Measurements from ENCODE around the gene EFNA4. TPM values are rescaled to one million over a fixed set of nuclear protein-coding genes. Genes with fewer than 3 reads are reported as not detected.
A peak's percentile ranks its signal among the peaks of the same experiment; 100 is the strongest.

The EFNA4 gene
- polyA plus RNA-seq, 1 of the 3 experiments (the other 2 are of a cell fraction) = 17.7 TPM

DNA sequence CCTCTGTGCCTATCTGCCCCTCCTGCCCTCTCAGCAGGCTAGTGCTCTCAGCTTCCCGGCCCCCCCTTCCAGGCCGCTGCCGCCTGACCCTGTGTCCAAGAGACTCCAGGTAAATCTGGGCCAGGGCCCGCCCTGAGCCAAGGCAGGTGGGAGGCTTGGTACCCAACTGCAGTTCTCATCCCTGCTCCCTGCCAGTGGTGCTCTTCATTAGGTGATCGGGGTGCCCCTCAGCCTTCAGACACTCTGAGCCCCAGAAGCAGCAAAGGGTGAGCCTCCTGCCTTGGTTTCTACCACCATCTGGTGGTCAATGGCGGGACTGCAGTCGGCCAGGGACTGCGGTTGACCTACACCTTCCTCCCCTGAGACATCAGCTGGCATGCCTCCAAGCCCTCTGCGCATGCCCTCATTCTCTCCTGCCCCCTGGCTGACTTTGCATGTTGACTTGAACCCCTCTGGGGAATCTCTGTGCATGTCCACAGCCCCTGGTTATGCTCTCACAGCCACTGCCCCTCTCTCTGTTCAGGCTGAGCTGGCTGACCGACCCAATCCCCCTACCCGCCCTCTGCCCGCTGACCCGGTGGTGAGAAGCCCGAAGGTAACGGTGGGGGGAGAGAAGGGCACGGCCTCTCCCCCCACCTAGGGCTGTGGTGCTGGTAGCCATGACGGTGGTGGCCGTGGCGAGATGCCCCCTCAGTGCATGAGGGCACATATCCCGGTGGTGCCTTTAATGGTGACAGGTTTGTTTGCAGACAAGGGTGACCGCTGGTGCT lies 2.0 kb upstream of the EFNA4 start (continued):
- TF ChIP-seq, protein P1, sequence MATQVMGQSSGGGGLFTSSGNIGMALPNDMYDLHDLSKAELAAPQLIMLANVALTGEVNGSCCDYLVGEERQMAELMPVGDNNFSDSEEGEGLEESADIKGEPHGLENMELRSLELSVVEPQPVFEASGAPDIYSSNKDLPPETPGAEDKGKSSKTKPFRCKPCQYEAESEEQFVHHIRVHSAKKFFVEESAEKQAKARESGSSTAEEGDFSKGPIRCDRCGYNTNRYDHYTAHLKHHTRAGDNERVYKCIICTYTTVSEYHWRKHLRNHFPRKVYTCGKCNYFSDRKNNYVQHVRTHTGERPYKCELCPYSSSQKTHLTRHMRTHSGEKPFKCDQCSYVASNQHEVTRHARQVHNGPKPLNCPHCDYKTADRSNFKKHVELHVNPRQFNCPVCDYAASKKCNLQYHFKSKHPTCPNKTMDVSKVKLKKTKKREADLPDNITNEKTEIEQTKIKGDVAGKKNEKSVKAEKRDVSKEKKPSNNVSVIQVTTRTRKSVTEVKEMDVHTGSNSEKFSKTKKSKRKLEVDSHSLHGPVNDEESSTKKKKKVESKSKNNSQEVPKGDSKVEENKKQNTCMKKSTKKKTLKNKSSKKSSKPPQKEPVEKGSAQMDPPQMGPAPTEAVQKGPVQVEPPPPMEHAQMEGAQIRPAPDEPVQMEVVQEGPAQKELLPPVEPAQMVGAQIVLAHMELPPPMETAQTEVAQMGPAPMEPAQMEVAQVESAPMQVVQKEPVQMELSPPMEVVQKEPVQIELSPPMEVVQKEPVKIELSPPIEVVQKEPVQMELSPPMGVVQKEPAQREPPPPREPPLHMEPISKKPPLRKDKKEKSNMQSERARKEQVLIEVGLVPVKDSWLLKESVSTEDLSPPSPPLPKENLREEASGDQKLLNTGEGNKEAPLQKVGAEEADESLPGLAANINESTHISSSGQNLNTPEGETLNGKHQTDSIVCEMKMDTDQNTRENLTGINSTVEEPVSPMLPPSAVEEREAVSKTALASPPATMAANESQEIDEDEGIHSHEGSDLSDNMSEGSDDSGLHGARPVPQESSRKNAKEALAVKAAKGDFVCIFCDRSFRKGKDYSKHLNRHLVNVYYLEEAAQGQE (IDR thresholded peaks at IDR 0.05; ENCODE audit: low read depth, low read length) = no peak
- TF ChIP-seq EP300 (IDR thresholded peaks at IDR 0.05; ENCODE audit: borderline replicate concordance in 1 of 2, low read depth in 1 of 2, low read length in 1 of 2) (no peak), RXRA (IDR thresholded peaks at IDR 0.05; ENCODE audit: borderline replicate concordance, low read depth) (no peak), MEF2A (IDR thresholded peaks at IDR 0.05; ENCODE audit: borderline replicate concordance, low read depth) (no peak), TEAD4 (IDR thresholded peaks at IDR 0.05; ENCODE audit: borderline replicate concordance, insufficient read depth) (no peak)
- TF ChIP-seq, protein P2, sequence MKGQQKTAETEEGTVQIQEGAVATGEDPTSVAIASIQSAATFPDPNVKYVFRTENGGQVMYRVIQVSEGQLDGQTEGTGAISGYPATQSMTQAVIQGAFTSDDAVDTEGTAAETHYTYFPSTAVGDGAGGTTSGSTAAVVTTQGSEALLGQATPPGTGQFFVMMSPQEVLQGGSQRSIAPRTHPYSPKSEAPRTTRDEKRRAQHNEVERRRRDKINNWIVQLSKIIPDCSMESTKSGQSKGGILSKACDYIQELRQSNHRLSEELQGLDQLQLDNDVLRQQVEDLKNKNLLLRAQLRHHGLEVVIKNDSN (IDR thresholded peaks at IDR 0.05; ENCODE audit: borderline replicate concordance, low read depth) = no peak
- TF ChIP-seq, protein P3, sequence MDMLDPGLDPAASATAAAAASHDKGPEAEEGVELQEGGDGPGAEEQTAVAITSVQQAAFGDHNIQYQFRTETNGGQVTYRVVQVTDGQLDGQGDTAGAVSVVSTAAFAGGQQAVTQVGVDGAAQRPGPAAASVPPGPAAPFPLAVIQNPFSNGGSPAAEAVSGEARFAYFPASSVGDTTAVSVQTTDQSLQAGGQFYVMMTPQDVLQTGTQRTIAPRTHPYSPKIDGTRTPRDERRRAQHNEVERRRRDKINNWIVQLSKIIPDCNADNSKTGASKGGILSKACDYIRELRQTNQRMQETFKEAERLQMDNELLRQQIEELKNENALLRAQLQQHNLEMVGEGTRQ (IDR thresholded peaks at IDR 0.05; ENCODE audit: borderline replicate concordance, low read depth, low read length) = no peak

DNA sequence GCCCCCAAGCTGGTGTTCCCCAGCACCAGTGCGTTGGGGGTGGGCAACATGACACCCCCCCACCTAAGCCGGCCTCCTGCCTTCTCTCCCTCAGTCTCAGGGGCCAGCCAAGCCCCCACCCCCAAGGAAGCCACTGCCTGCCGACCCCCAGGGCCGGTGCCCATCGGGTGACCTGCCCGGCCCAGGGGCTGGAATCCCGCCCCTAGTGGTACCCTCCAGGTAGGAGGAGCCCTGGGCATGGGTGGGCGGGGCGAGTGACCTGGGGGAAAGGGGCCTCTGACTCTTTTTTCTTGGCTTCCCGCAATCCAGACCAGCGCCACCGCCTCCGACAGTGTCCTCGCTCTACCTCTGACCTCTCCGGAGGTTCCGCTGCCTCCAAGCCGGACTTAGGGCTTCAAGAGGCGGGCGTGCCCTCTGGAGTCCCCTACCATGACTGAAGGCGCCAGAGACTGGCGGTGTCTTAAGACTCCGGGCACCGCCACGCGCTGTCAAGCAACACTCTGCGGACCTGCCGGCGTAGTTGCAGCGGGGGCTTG lies 1.3 kb upstream of the EFNA4 start:
- H4K20me1 ChIP-seq (ENCODE audit: insufficient read depth) = no peaks in the 10 kb centered on the region
- WGBS (ENCODE audit: low lambda C conversion rate) = 83% methylated on average over 22 of the region's 29 CpGs
- ChIA-PET POLR2A (no interaction called here), CTCF (interaction anchor here (0.6 to 29.9 kb wide), 42 partner anchors 8 to 317 kb away, joined by 3 to 573 read pairs (median 6); partner anchors contain the start of genes ADAM15, DCST1, DCST2 and EFNA3)
- H3K27ac ChIP-seq (ENCODE audit: low read depth in 2 of 2, low read length in 1 of 2) = no peak overlapping the region
- H3K27me3 ChIP-seq (ENCODE audit: insufficient read depth) = no peaks in the 10 kb centered on the region
- no peaks in the 10 kb centered on the region for H3K9me2 ChIP-seq
- peaks cover 9% of the 10 kb centered on the region for H3F3A ChIP-seq (replicated peaks; ENCODE audit: insufficient read depth)
- peaks cover 0 to 25% of the 10 kb centered on the region in 2 experiments; a peak in 2 of 4 replicates for H3K4me1 ChIP-seq (ENCODE audit: control insufficient read depth in 1 of 2, insufficient read depth in 2 of 2, low read depth in 1 of 2, low read length in 1 of 2)
- no peak overlapping the region for H3K9ac ChIP-seq
- no peak overlapping the region for H3K4me2 ChIP-seq
- DNase-seq = peak; percentile 59
- H3K36me3 ChIP-seq (replicated peaks in 1 of 2; ENCODE audit: control insufficient read depth in 1 of 2, insufficient read depth in 2 of 2, low read length in 1 of 2) = peaks cover 0 to 18% of the 10 kb centered on the region in 2 experiments
- peaks cover 22% of the 10 kb centered on the region for H3K79me2 ChIP-seq (ENCODE audit: insufficient read depth)
- no peak overlapping the region for H3K4me3 ChIP-seq (ENCODE audit: low read depth in 2 of 2, low read length in 1 of 2)
- TF ChIP-seq EP300 (IDR thresholded peaks at IDR 0.05; ENCODE audit: borderline replicate concordance in 1 of 2, low read depth in 1 of 2, low read length in 1 of 2) (no peak), FOSL2 (IDR thresholded peaks at IDR 0.05; ENCODE audit: borderline replicate concordance, low read depth) (no peak), TAF1 (IDR thresholded peaks at IDR 0.05; ENCODE audit: borderline replicate concordance, low read depth, low read length) (no peak), ELF1 (IDR thresholded peaks at IDR 0.05) (no peak), FOXM1 (IDR thresholded peaks at IDR 0.05; ENCODE audit: low read depth) (no peak)
- TF ChIP-seq, protein P2 (IDR thresholded peaks at IDR 0.05; ENCODE audit: borderline replicate concordance, low read depth) = no peak
- H2AFZ ChIP-seq (ENCODE audit: low read depth) = no peak overlapping the region
- H3K9me3 ChIP-seq = no peaks in the 10 kb centered on the region
